Panc1 (cell line): ENCODE results near the gene TBX4.

Source experiments
- CTCF ChIP-seq: fragments of 450-650 bp; IDR thresholded peaks from 2 replicates; pipeline ENCODE4 v1.5.1; 2017; ENCODE audit warnings: mild to moderate bottlenecking
- POLR2AphosphoS5 ChIP-seq: IDR thresholded peaks from 2 replicates; pipeline ENCODE4 v1.6.1; 2012; ENCODE audit warnings: mild to moderate bottlenecking, low read depth, low read length, moderate library complexity

DNA sequence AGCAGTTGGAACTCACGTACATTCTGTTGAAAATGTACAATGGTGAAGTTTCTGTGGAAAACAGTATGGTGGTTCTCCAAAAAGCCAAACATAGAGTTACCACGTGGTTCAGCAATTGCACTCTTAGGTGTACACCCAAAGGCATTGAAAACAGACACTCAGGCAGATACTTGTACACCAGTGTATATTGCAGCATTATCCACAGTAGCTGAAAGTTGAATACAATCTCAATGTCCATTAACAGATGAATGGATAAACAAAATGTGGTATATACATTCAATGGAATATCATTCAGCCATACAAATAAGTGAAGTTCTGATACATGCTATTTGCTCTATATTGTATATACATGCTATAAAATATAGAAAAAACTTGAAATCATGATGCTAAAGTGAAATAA is 29.4 kb upstream of the TBX4 start:
- no peak for TF ChIP-seq CTCF
- no peak for TF ChIP-seq POLR2AphosphoS5
